Gastroesophageal sphincter (tissue), 3 donors: Measurements from ENCODE around the gene TSKU.

Source experiments
- CTCF ChIP-seq, 4 experiments: fragments of 200-600 bp in 2 of 4; fragments of 450-650 bp in 2 of 4; sonication (generic) in 1 of 4; IDR thresholded peaks; one replicate each; pipeline ENCODE4 v1.5.1; 2017 to 2019; ENCODE audit warnings: antibody characterized with exemption in 4 of 4, mild to moderate bottlenecking in 2 of 4, moderate library complexity in 2 of 4
- EP300 ChIP-seq: sonication (generic); formaldehyde crosslinking; IDR thresholded peaks from one replicate; pipeline ENCODE4 v1.6.1; 2017; ENCODE audit warnings: antibody characterized with exemption, mild to moderate bottlenecking
- POLR2A ChIP-seq, 2 donors: fragments of 450-650 bp; IDR thresholded peaks; one replicate each; pipeline ENCODE4 v1.6.1; 2017; ENCODE audit warnings: antibody characterized with exemption in 2 of 2, mild to moderate bottlenecking in 2 of 2, moderate library complexity in 1 of 2
- POLR2AphosphoS5 ChIP-seq: sonication (generic); formaldehyde crosslinking; IDR thresholded peaks from one replicate; pipeline ENCODE4 v1.6.1; 2017; ENCODE audit warnings: antibody characterized with exemption

GRCh38 chr11:76802621-76803020 lies 19.5 kb downstream of the TSKU start:
- TF ChIP-seq CTCF (IDR thresholded peaks at IDR 0.05) (no peak), POLR2A (IDR thresholded peaks at IDR 0.05) (no peak), EP300 (no peak), POLR2AphosphoS5 (no peak)
